HEK293 (cell line): ENCODE results near the gene SLC2A5.

Source experiments
- CTCF ChIA-PET: fragments of 350-600 bp; formaldehyde crosslinking; extraction: SDS; loops from one replicate; lab custom pipeline; 2021; ENCODE audit warnings: antibody characterized with exemption; lab: Yijun Ruan, JAX
- POLR2A ChIA-PET: fragments of 300-600 bp; formaldehyde crosslinking; extraction: SDS; loops from one replicate; lab custom pipeline; 2020; ENCODE audit warnings: antibody characterized with exemption, inconsistent platforms; lab: Yijun Ruan, JAX
- H3K27ac ChIP-seq: fragments of 200-500 bp; sonication (Bioruptor generic); 2 replicates; pipeline ENCODE4 v1.5.1; 2014; ENCODE audit warnings: low read depth, low read length, control low read depth, inconsistent platforms; ENCODE audit errors: extremely low read depth
- H3K36me3 ChIP-seq, 2 experiments: fragments of 200-500 bp in 1 of 2; sonication (Bioruptor generic) in 1 of 2; 1 replicate in 1 of 2; 2 replicates in 1 of 2; pipeline ENCODE4 v1.5.1; 2014 to 2017; ENCODE audit warnings: inconsistent platforms in 2 of 2, low read length in 2 of 2; ENCODE audit not compliant: control insufficient read depth in 2 of 2, insufficient read depth in 1 of 2
- H3K4me1 ChIP-seq: fragments of 200-500 bp; sonication (Bioruptor generic); 2 replicates; pipeline ENCODE4 v1.5.1; 2014; ENCODE audit warnings: mild to moderate bottlenecking, low read length, inconsistent platforms; ENCODE audit not compliant: control insufficient read depth, insufficient read depth
- H3K4me3 ChIP-seq: 2 replicates; pipeline ENCODE4 v1.5.1; 2011; ENCODE audit warnings: low read depth, mild to moderate bottlenecking, control low read depth, low read length, moderate library complexity
- H3K9me3 ChIP-seq: fragments of 200-500 bp; sonication (Bioruptor generic); 2 replicates; pipeline ENCODE4 v1.5.1; 2014; ENCODE audit warnings: low read depth, low read length, inconsistent platforms; ENCODE audit not compliant: control insufficient read depth, insufficient read depth
- GLIS1 ChIP-seq: fragments of 450-650 bp; formaldehyde crosslinking; IDR thresholded peaks from 2 replicates; pipeline ENCODE4 v1.5.1; 2016; ENCODE audit warnings: missing biosample characterization, missing genetic modification characterization
- PBX3 ChIP-seq: sonication (generic); formaldehyde crosslinking; IDR thresholded peaks from 2 replicates; pipeline ENCODE4 v1.8.1; 2022; ENCODE audit warnings: mild to moderate bottlenecking, moderate library complexity, missing genetic modification reagents
- SALL2 ChIP-seq: fragments of 450-650 bp; formaldehyde crosslinking; IDR thresholded peaks from 2 replicates; pipeline ENCODE4 v1.5.0; 2017; ENCODE audit warnings: missing biosample characterization, mild to moderate bottlenecking, missing genetic modification characterization, borderline replicate concordance
- YY2 ChIP-seq: fragments of 450-650 bp; formaldehyde crosslinking; IDR thresholded peaks from 2 replicates; pipeline ENCODE4 v1.5.1; 2016; ENCODE audit warnings: missing biosample characterization, missing genetic modification characterization
- ZFHX2 ChIP-seq: fragments of 450-650 bp; formaldehyde crosslinking; conservative IDR thresholded peaks from 2 replicates; pipeline ENCODE4 v1.5.1; 2016; ENCODE audit warnings: missing biosample characterization, missing genetic modification characterization
- ZFP69B ChIP-seq: fragments of 450-650 bp; formaldehyde crosslinking; IDR thresholded peaks from 2 replicates; pipeline ENCODE4 v1.5.1; 2016; ENCODE audit warnings: missing biosample characterization, missing genetic modification characterization
- ZNF174 ChIP-seq: fragments of 450-650 bp; formaldehyde crosslinking; IDR thresholded peaks from 2 replicates; pipeline ENCODE4 v1.5.0; 2017; ENCODE audit warnings: missing biosample characterization, mild to moderate bottlenecking, missing genetic modification characterization
- ZNF394 ChIP-seq: fragments of 450-650 bp; formaldehyde crosslinking; IDR thresholded peaks from 2 replicates; pipeline ENCODE4 v1.5.1; 2016; ENCODE audit warnings: missing biosample characterization, missing genetic modification characterization, mild to moderate bottlenecking, moderate library complexity, borderline replicate concordance
- ZNF561 ChIP-seq: fragments of 450-650 bp; IDR thresholded peaks from 2 replicates; pipeline ENCODE4 v1.5.1; 2018; ENCODE audit warnings: missing biosample characterization, missing genetic modification characterization, borderline replicate concordance
- ZNF654 ChIP-seq: fragments of 450-650 bp; formaldehyde crosslinking; IDR thresholded peaks from 2 replicates; pipeline ENCODE4 v1.5.1; 2016; ENCODE audit warnings: low read depth, missing biosample characterization, missing genetic modification characterization
- ZNF677 ChIP-seq: fragments of 450-650 bp; IDR thresholded peaks from 2 replicates; pipeline ENCODE4 v1.5.0; 2018; ENCODE audit warnings: missing biosample characterization, mild to moderate bottlenecking, missing genetic modification characterization, moderate library complexity
- TF ChIP-seq, protein P1 (sequence below): fragments of 450-650 bp; formaldehyde crosslinking; IDR thresholded peaks from 2 replicates; pipeline ENCODE4 v1.5.1; 2016; ENCODE audit warnings: missing biosample characterization, missing genetic modification characterization
- TF ChIP-seq, protein P2 (sequence below): fragments of 450-650 bp; formaldehyde crosslinking; IDR thresholded peaks from 2 replicates; pipeline ENCODE4 v1.5.0; 2017; ENCODE audit warnings: missing biosample characterization, missing genetic modification characterization, borderline replicate concordance
- TF ChIP-seq, protein P3 (sequence below): fragments of 450-650 bp; formaldehyde crosslinking; IDR thresholded peaks from 2 replicates; pipeline ENCODE4 v1.5.1; 2016; ENCODE audit warnings: missing biosample characterization, missing genetic modification characterization
- TF ChIP-seq, protein P4 (sequence below): fragments of 450-650 bp; formaldehyde crosslinking; conservative IDR thresholded peaks from 2 replicates; pipeline ENCODE4 v1.5.1; 2016; ENCODE audit warnings: low read depth, missing biosample characterization, missing genetic modification characterization

Gene SLC2A5

DNA sequence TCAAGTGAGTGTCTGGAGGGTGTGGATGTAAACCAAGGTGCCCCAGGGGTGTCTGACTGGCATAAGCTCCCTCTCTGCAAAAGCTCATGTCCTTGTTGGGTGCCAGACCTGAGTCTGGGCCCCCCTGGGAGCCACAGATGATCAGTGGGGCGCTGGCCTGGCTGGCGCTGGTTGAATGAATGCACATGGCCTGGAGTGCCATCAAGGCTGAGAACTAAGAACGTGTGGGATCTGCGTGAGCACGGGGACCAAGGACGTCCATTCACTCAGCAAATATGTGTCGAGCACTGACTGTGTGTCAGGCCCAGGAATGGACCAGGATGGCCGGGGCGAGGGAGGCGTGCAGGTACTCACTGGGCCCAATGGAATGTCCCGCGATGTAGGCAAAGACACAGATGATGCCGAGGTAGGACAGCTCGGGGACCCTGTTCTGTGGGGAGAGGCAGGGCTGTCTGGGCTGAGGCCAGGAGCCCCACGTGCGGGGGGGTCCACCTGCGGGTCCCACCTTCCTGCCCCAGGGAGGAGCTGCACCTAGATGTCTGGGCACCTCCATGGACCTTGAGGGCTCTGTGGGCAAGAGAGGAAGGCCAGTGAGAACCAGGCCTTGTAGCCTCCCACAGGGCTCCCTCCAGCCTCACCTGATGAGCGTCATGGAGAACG is 62.3 kb downstream of the SLC2A5 start (continued):
- TF ChIP-seq YY2 (tag by site-specific recombination) (no peak), GLIS1 (tag by site-specific recombination) (no peak)

- no peaks in the 10 kb centered on the region for H3K9me3 ChIP-seq
- CTCF ChIA-PET: interaction anchor here (0.6 to 4.0 kb wide), 43 partner anchors 10 to 941 kb away, joined by 3 to 88 read pairs (median 4); partner anchors contain the start of gene H6PD
- POLR2A ChIA-PET: interaction anchor here (0.7 to 1.7 kb wide), 3 partner anchors 87 to 101 kb away, joined by 3 to 6 read pairs (median 3); no protein-coding TSS in a partner anchor
- no peak for TF ChIP-seq ZNF394 (tag by site-specific recombination)
- TF ChIP-seq, protein P1, sequence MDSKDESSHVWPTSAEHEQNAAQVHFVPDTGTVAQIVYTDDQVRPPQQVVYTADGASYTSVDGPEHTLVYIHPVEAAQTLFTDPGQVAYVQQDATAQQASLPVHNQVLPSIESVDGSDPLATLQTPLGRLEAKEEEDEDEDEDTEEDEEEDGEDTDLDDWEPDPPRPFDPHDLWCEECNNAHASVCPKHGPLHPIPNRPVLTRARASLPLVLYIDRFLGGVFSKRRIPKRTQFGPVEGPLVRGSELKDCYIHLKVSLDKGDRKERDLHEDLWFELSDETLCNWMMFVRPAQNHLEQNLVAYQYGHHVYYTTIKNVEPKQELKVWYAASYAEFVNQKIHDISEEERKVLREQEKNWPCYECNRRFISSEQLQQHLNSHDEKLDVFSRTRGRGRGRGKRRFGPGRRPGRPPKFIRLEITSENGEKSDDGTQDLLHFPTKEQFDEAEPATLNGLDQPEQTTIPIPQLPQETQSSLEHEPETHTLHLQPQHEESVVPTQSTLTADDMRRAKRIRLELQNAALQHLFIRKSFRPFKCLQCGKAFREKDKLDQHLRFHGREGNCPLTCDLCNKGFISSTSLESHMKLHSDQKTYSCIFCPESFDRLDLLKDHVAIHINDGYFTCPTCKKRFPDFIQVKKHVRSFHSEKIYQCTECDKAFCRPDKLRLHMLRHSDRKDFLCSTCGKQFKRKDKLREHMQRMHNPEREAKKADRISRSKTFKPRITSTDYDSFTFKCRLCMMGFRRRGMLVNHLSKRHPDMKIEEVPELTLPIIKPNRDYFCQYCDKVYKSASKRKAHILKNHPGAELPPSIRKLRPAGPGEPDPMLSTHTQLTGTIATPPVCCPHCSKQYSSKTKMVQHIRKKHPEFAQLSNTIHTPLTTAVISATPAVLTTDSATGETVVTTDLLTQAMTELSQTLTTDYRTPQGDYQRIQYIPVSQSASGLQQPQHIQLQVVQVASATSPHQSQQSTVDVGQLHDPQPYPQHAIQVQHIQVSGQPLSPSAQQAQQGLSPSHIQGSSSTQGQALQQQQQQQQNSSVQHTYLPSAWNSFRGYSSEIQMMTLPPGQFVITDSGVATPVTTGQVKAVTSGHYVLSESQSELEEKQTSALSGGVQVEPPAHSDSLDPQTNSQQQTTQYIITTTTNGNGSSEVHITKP (tag by site-specific recombination): 0 out of 2 replicates have a peak, but pooled peaks have one; percentile 26
- TF ChIP-seq ZNF654 (tag by site-specific recombination): no peak
- no peak for TF ChIP-seq SALL2 (tag by site-specific recombination)
- TF ChIP-seq, all 188 proteins: peak for 1
- Histone ChIP-seq H3K36me3 (no peaks in the 10 kb centered on the region), H3K4me1 (no peaks in the 10 kb centered on the region), H3K27ac (no peak overlapping the region), H3K4me3 (no peak overlapping the region)
Measured at GRCh38 chr1:9005395-9005708, 64.1 kb downstream of the SLC2A5 start.

- H3K9me3 ChIP-seq: no peaks in the 10 kb centered on the region
- POLR2A ChIA-PET: interaction anchor here (0.7 to 1.7 kb wide), 3 partner anchors 87 to 102 kb away, joined by 3 to 6 read pairs (median 3); no protein-coding TSS in a partner anchor
- H3K4me1 ChIP-seq: no peaks in the 10 kb centered on the region
- CTCF ChIA-PET: interaction anchor here (0.5 to 4.0 kb wide), 55 partner anchors 8 to 1030 kb away, joined by 3 to 88 read pairs (median 4); partner anchors contain the start of gene H6PD
- H3K27ac ChIP-seq: no peak overlapping the region
- no peaks in the 10 kb centered on the region for H3K36me3 ChIP-seq
- no peak overlapping the region for H3K4me3 ChIP-seq
- TF ChIP-seq ZNF561 (tag by site-specific recombination): no peak
- peak; percentile 79 for TF ChIP-seq ZFHX2 (tag by site-specific recombination)
- TF ChIP-seq, protein P2, sequence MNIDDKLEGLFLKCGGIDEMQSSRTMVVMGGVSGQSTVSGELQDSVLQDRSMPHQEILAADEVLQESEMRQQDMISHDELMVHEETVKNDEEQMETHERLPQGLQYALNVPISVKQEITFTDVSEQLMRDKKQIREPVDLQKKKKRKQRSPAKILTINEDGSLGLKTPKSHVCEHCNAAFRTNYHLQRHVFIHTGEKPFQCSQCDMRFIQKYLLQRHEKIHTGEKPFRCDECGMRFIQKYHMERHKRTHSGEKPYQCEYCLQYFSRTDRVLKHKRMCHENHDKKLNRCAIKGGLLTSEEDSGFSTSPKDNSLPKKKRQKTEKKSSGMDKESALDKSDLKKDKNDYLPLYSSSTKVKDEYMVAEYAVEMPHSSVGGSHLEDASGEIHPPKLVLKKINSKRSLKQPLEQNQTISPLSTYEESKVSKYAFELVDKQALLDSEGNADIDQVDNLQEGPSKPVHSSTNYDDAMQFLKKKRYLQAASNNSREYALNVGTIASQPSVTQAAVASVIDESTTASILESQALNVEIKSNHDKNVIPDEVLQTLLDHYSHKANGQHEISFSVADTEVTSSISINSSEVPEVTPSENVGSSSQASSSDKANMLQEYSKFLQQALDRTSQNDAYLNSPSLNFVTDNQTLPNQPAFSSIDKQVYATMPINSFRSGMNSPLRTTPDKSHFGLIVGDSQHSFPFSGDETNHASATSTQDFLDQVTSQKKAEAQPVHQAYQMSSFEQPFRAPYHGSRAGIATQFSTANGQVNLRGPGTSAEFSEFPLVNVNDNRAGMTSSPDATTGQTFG: no peak
- TF ChIP-seq ZFP69B: peak; percentile 40; the same call in 1 of the 2 replicates
- peak; percentile 59 for TF ChIP-seq ZNF654 (tag by site-specific recombination)
- TF ChIP-seq PBX3: no peak
- TF ChIP-seq ZNF174 (tag by site-specific recombination): no peak
- TF ChIP-seq, protein P3, sequence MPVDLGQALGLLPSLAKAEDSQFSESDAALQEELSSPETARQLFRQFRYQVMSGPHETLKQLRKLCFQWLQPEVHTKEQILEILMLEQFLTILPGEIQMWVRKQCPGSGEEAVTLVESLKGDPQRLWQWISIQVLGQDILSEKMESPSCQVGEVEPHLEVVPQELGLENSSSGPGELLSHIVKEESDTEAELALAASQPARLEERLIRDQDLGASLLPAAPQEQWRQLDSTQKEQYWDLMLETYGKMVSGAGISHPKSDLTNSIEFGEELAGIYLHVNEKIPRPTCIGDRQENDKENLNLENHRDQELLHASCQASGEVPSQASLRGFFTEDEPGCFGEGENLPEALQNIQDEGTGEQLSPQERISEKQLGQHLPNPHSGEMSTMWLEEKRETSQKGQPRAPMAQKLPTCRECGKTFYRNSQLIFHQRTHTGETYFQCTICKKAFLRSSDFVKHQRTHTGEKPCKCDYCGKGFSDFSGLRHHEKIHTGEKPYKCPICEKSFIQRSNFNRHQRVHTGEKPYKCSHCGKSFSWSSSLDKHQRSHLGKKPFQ: no peak
- TF ChIP-seq ZNF677 (tag by site-specific recombination): no peak
- TF ChIP-seq, protein P4, sequence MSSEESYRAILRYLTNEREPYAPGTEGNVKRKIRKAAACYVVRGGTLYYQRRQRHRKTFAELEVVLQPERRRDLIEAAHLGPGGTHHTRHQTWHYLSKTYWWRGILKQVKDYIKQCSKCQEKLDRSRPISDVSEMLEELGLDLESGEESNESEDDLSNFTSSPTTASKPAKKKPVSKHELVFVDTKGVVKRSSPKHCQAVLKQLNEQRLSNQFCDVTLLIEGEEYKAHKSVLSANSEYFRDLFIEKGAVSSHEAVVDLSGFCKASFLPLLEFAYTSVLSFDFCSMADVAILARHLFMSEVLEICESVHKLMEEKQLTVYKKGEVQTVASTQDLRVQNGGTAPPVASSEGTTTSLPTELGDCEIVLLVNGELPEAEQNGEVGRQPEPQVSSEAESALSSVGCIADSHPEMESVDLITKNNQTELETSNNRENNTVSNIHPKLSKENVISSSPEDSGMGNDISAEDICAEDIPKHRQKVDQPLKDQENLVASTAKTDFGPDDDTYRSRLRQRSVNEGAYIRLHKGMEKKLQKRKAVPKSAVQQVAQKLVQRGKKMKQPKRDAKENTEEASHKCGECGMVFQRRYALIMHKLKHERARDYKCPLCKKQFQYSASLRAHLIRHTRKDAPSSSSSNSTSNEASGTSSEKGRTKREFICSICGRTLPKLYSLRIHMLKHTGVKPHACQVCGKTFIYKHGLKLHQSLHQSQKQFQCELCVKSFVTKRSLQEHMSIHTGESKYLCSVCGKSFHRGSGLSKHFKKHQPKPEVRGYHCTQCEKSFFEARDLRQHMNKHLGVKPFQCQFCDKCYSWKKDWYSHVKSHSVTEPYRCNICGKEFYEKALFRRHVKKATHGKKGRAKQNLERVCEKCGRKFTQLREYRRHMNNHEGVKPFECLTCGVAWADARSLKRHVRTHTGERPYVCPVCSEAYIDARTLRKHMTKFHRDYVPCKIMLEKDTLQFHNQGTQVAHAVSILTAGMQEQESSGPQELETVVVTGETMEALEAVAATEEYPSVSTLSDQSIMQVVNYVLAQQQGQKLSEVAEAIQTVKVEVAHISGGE (tag by site-specific recombination): no peak
Measured at GRCh38 chr1:9004700-9005394, 64.6 kb downstream of the SLC2A5 start.
